SKM-1 treated with dmso at 0.1 percent for 144 hours (cell line): ENCODE results near the gene C21orf58.
"Not testable (repeated sequence)": the region's sequence is repeated elsewhere in the genome, so short reads cannot be mapped to it uniquely, and the experiment has no call there.

ENCODE experiments used
- DNase-seq: peaks from one replicate; lab custom pipeline; 2025; ENCODE audit not compliant: unreplicated experiment; lab: John Stamatoyannopoulos, UW

C21orf58 gene

DNA sequence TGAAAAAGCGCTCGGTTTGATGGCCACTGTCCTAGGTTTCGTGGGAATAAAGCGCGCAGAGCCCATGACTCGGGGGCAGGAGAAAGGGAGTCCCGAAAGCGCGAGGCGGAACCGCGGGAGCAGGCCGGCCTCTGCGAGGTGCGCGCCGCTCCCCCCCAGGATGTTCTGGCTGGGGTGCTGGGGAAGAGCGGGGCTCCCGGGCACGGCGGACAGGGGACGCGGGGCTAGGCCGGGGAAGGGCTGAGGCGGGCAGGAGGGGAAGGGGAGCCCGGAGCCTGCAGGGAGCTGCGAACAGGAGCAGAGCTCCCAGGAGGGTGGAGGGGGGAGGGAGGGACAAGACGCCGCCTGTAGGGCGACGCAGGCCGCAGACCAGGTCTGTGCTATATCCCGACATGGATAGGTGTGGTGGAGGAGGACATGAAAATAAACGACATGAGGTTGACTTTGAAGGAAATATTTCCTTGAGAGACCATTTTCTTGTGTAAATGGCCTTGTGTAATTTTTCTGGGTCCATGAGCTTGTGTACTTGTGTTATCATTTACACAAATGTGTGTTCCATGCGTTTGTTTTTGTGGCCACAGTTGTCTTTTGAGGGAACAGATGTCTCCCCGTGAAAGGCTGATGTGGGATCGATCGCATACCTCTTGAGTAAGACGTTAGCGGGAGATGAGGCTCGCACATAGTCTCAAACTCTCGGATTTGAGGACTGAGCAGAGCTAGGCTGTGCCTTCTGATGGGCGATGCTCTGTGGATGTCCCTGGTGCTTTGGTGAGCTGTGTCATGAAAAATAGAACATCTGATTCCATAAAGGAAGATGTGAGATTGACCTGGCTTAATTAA lies 1.6 kb upstream of the C21orf58 start:
- peak; percentile 25 for DNase-seq

DNA sequence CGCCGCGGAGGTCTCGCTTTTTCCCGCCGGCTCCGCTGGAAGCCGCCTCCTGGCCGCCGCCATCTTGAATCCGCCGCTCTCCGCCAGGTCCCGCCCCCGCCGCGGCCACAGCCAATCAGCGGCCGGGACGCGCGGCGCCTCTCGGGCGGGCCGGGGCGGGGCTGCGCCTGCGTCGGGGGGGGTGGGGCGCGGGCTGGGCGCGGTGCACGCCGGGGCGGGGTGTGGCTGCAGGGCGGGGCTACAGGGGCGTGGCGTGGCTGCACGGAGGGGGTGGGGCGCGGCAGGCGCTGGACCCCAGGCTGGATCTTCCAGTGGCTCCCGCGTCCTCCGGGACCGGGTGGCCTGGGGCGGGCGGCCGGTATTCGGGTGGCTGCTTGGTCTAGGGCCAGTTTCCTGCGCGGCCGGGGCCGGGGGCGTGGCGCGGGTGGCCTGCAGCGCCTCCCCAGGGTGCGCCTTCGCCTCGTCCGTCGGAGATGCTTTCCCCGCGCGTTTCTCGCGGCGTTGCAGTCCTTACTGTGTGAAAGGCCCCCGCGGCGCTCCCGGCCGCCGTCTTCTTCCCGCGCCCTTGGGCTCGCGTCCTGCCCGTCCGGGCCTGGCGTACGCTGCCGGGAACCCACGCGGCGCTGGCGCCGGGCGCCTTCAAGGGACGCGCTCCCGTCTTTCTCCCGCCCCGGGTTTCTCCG lies 861 bp upstream of the C21orf58 start:
- peak; percentile 64 for DNase-seq

DNA sequence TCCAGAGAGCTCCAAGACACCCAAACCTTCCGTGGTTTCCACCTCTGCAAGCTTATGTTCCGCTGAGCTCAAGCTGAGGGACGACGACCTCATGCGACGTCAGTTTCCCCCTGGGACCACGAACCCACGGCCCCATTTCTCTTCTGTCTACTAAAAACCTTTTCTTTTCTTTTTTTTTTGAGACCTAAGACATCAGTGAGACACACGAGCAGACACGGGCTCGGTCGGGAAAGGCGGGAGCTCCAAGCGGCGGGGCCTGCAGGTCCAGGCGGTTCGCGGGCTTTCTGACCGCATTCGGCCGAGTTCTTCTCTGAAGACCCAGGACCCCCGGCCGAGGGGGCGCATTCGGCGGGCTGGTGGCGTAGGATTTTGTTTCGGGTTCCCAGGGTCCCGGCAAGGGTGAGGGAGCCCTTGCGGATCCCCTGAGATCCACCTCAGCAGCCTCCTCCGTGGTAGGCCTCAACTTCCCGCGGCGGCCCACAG lies 402 bp downstream of the C21orf58 start:
- DNase-seq: no peak

DNA sequence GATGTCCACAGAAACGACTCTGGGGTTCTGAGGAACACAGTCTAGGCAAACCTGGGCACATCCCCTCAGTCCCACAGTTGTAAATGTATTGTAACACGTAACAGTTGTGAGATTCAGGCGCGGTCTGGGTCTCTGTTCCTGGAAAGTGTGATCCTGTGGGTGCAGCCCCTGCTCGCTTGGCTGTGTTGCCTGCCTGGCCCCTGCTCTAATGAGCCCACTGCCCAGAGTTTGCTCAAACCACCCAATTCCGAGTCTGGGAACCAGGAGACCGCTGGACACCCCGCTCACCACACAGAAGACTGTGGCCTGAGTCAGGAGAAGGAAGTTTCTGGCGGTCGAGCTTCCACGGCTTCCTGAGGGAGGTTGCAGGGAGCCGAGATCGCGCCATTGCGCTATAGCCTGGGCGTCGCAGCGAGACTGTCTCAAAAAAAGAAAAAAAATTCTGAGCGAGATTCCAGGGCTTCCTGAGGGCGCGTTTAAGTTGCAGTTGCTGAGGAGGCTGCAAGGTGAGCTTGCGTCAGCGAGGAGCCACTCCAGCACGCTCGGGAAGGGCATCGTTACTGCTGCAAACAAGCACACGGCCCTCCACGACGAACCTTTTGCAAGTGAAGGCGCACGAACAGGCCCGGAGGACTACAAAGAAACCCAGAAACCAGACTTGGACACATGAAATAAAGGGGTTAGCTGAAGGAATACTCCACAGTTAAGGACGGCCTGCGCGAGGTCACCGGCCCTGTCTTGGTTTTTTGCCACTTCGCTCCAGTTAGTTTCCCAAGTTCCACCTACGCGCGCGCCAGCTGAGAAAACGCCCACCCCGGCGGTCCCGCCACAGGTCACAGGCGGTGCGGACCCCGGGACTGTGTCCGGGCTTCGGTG lies 1.1 kb downstream of the C21orf58 start:
- no peak for DNase-seq

DNA sequence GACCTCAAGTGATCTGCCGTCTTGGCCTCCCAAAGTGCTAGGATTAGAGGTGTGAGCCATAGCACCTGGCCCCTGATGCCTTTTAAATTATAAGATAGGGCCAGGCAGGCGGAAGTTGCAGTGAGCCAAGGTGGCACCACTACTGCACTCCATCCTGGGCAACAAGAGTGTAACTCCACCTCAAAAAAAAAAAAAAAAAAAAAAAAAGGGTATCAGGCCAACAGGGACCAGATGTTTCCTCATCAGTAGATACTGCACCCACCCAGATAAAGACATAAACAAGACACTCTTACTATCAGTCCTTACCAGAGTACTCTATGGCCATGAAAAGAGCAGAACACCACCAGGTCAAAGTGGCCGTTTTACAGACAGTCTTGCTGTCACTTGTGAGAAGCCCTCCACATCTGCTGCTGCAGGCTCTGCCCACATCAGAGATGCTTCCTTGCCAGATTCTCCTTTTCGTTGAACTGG lies 3.3 kb downstream of the C21orf58 start:
- DNase-seq: no peak

DNA sequence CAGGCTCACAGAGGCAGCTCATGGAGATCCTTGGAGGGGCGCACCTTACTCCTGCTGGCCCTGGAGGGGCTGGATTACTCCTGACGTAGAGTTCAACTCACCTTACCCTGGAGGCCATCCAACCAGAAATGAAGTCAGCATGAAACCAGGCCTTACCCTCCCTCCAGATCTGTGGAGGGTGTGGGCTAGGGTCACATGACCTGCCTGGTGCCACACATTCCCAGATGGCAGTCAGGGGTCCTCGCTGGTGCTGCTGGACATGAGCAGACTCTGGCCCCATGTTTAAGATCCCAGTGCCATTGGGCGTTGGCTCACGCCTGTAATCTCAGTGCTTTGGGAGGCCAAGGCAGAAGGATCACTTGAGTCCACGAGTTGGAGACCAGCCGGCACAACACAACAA lies 4.5 kb downstream of the C21orf58 start:
- DNase-seq: no peak

DNA sequence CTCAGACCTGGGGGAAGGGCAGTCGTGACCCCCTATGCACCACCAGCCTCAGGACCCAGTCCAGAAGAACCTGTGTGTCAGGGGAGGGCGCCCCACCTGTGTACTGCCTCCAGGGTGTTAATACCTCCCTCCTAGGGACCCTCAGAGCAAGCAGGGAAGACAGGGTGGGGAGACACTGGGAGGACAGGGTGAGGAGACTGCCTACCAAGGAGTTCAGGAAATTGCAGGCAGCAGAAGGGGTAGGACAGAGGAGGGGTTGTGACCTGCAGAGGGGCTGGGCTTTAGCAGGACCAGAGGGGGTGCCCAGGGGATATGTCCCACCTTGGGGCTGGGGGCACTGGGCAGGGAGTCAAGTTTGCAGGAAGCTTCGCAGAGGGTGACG lies 5.2 kb downstream of the C21orf58 start:
- DNase-seq: no peak

DNA sequence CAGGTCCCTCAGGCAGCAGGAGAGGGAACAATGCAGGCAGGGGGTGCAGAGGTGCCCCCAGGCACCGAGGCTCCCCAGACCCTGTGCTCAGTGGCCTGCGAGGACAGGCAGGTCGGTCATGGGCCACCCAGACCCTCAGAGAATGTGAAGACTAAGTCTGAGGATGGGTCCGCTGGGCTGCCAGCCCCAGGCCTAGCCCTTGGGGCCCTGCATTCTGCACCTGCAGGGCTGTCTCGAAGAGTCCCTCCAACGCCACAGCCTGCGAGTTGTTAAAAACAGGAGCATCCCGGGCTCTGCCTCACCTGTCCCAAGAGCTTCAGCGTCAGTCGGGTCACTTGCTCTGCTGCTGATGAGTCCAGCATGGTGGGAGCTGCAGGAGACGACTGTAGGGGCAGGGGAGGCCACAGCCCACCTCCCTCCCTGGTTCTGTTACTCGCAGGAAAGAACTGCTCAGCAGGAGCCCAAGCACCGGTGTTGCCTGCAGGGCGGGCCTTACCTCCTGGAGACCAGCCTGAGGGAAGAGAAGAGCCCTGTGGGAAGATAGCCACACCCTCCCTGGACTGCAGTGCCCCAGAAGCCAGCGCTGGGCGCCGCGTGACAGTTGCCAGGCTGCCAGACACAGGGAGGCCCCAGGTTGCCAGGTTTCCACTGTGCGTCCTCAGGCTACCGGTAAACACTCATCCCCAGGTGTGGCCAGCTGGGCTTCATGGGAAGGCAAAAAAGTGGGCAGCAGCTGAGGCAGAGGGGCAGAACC lies 5.8 kb downstream of the C21orf58 start:
- DNase-seq: no peak

DNA sequence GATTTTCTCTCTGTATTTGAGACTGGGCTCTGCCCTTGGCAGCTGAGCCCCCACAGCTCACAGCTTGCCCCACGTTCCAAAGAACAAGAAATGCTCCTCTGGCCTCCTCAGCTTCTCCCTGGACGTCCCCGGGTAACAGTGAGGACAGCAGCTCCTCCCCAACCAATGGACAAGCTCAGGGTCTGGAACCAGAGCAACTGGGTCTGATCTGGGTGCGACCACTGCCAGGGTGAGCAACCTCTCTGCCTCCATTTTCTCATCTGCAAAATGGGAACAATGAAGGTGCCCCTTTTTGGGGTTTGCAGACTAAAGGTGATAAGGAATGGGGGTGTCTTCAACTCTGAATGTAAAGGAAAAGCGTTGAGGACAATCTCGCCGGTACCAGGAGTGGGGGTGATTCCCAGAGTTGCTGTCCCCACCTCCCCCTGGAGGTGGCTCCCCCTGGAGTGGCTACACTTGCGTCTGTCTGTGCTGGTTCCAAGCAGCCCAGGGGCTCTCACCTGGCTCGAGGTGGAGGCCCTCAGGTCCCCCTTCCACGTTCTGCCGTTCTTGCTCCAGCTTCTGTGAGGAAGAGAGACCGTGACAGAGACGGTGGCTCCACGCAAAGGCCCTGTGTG lies 6.9 kb downstream of the C21orf58 start:
- no peak for DNase-seq

DNA sequence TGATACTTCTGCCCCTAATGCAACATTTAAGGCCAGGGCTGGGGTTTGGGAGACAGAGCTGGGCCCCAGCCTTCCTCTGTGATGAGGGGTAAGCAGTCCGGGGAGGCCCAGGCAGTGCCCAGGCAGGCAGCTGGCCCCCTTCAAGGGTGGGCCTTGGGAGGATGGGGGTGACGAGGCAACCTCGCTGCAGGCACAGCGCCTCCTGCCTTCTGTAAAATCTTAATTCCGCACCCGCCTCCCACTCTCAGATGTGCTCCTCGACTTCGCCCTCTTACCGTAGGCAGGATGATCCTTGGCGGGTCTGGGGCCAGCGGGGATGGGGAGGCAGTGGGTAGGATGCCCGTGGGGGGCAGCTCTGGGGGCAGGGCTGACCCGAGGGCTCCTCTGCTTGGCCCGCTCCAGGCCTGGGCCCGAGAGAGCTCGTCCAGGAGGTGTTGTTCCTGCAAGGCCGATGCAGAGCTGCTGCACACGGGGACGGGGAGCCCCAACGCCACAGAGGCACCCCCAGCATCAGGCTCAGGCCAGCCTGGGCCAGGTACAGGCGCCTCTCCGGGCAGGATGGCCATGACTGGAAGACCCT lies 9.1 kb downstream of the C21orf58 start:
- no peak for DNase-seq

DNA sequence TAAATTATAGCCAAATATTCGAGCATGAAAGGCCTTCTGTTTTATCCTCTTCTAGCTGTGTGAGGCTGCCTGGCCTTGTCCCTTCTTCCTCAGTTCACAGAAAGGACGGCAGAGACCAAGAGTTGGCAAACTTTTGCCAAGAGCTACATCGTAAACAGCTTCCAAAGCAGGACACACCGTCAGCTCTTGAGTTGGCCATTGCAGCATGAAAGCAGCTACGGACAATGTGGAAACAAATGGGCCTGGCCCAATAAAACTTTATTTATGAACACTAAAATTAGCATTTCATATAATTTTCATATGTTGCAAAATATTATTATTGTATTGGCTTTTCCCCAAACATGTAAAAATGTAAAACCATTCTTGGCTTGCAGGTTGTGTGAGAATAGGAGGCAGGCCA lies 10.7 kb downstream of the C21orf58 start:
- no peak for DNase-seq

DNA sequence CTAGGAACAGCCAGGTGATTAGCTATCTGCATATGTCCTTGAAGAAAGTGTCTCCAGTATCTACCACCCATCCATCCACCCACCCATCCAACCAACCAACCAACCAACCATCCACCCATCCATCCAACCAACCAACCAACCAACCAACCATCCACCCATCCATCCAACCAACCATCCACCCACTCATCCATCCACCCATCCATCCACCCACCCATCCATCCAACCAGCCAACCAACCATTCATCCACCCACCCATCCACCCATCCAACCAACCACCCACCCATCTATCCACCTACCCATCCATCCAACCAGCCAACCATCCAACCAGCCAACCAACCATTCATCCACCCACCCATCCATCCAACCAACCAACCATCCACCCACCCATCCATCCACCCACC lies 12.1 kb downstream of the C21orf58 start:
- DNase-seq: no peak

DNA sequence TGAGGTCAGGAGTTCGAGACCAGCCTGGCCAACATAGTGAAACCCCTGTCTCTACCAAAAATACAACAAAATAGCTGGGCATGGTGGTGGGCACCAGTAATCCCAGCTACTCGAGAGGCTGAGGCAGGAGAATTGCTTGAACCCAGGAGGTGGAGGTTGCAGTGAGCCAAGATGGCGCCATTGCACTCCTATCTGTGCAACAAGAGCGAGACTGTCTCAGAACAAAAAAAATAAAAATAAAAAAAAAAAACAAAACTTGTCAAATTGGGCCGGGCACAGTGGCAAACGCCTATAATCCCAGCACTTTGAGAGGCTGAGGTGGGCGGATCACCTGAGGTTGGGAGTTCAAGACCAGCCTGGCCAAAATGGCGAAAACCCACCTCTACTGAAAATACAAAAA lies 13.4 kb downstream of the C21orf58 start:
- not testable (repeated sequence) for DNase-seq

DNA sequence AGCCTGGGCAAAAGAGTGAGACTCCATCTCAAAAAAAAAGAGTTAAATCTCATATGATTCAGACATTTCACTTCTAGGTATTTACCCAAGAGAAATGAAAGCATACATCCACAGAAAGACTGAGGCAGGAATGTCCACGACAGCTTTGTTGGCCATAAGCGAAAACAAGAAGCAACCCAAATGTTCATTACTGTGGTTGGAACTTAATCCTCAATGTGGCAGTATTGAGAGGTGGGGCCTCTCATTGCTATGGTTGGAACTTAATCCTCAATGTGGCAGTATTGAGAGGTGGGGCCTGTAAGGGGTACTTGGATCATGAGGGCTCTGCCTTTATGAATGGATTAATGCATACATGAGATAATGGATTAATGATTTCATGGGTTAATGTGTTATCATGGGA lies 15.2 kb downstream of the C21orf58 start:
- DNase-seq: no peak

DNA sequence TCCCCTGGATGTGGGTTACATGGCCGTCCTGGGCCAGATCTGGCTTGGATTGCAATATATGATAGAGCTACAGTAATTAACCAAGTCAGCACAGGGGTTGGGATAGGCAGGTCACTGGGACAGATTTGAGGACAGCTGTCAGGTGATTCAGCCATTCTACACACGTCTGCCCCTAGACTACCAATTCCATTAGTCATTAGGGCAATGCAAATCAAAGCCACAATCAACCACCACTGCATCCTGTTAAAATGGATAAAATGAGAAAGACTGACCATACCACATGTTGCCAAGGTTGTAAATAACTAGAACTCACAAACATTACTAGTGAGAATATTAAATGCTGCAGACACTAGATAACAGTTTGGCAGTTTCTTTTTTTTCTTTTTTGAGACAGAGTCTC lies 16.0 kb downstream of the C21orf58 start:
- no peak for DNase-seq

DNA sequence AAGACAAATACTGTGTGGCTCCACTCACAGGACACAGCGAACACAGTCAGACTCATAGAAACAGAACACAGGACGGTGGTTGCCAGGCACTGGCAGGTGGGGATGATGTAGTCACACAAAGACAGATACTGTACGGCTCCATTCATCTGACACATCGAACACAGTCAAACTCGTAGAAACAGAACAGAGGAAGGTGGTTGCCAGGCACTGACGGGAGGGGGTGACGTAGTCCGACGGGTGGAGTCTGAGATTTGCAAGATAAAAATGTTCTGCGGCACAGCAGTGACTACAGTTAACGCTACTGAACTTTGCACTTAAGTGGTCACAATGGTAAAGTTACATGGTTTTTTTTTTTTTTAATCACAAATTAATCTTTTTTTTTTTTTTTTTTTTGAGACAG lies 18.7 kb downstream of the C21orf58 start:
- no peak for DNase-seq

DNA sequence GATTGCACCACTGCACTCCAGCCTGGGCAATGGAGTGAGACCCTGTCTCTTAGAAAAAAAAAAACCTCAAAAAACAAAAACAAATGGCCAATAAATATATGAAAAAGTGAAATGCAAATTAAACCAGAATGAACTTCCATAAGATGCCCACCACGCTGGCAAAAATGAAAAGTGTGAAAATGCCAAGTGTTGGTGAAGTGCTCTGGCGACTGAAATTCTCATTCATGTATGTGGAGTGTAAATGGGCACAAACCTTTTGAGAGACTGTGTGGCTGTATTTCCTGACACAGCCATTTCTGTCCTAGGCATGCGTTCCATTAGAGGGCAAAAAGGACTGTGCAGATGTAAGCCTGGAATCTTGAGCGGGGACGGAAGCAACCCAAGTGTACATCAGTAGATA lies 19.2 kb downstream of the C21orf58 start:
- DNase-seq: no peak

DNA sequence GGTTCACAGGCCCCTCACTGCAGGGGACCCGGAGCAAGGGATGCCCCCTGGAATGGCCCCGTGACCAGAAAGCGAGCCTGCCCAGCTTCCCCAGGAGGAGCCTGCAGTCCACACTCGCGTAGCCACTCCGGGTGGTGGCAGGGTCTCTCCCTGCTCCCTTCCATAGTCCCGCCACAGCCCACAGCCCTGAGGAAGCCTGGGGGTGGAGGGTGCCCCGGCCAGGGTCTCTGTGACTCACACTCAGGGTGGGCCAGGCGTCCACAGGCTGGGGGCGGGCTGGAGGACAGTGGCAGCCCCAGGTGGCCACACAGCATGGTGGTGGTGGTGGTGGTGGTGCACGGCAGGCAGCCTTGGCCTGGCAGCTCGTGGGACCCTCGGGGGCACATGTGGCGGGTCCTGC lies 21.9 kb downstream of the C21orf58 start:
- DNase-seq: no peak

DNA sequence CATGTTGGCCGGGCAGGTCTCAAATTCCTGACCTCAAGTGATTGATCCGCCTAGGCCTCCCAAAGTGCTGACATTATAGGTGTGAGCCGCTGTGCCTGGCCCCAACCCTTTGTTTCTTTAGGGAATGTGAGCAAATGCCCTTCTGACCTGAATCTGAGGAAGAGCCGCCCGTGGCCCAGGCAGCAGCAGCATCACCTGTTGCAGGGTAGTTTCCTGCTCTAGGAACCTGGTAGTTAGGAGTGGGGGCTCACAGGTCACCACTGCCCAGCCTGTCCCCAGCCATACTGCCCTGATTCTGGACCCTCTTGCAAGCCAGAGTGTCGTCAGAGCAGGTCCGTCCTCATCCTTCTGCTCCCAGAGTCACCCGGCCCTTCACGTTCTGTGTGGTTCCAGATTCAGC lies 24.5 kb downstream of the C21orf58 start:
- DNase-seq: no peak
